ENCODE measurements around the gene CA6. TPM values are rescaled to one million over a fixed set of nuclear protein-coding genes. Genes with fewer than 3 reads are reported as not detected.
A peak's percentile ranks its signal among the peaks of the same experiment; 100 is the strongest.
"Not testable (repeated sequence)": the region's sequence is repeated elsewhere in the genome, so short reads cannot be mapped to it uniquely, and the experiment has no call there.

Gene CA6
- total RNA-seq, 2 experiments from 2014 or later: 0.27 TPM; not detected in 1

DNA sequence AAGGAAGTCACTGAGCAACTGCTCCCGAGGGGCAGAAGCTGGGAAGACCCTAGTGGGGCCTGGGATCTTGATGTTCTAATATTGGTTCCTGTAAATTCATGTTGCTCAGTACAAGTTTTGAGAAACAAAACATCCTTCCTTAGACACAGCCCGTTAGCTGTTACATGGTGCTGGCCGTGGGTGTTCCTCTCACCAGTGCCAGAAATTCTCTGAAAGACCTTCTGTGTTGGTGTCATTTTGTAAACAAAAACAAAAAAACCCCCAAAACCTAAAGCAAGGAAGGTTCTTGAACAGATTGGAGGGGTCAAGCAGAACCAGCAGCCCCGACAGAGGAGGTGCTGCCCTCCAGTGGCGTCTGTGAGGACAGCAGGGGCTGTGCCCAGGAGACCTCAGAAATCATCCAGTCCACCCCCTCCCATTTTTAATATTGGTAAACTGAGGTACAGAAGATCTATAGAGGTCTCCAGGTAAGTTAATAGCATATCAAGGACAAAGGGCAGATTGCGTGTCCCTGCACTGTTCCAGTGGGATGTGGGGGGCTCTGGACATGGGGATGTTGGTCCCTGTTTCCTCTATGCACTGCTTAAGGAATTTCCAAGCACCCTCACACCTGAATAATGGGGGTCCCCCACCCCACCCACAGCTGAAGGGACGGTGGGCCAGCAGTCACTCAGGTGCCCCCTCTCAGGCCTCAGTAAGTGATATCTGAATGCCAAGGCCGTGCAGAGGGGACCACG, 42.4 kb downstream of the CA6 start:
- intact Hi-C loops (cut with DNase I, micrococcal nuclease): loop anchor here (1.0 to 5.0 kb wide), 3 partner anchors 25 to 116 kb away; no protein-coding TSS in a partner anchor
- H3K4me1 Mint-ChIP-seq: peaks cover 18% of the 10 kb centered on the region
- ATAC-seq (peak; percentile 77), DNase-seq (peak; percentile 82)
- ChIA-PET POLR2A (interaction anchor here (1.5 kb wide), 1 partner anchor 121 kb away, joined by 4 read pairs; no protein-coding TSS in a partner anchor), CTCF (interaction anchor here (0.6 to 4.4 kb wide), 29 partner anchors 8 to 213 kb away, joined by 3 to 30 read pairs (median 4); no protein-coding TSS in a partner anchor)
- no peaks in the 10 kb centered on the region for H3K27me3 Mint-ChIP-seq
- peak overlapping the region; percentile 65 for H3K27ac Mint-ChIP-seq
- H3K4me3 Mint-ChIP-seq: no peak overlapping the region
- H3K9me3 Mint-ChIP-seq (ENCODE audit: low read depth): peaks cover 4% of the 10 kb centered on the region
- H3K36me3 Mint-ChIP-seq (ENCODE audit: low read depth): no peaks in the 10 kb centered on the region

DNA sequence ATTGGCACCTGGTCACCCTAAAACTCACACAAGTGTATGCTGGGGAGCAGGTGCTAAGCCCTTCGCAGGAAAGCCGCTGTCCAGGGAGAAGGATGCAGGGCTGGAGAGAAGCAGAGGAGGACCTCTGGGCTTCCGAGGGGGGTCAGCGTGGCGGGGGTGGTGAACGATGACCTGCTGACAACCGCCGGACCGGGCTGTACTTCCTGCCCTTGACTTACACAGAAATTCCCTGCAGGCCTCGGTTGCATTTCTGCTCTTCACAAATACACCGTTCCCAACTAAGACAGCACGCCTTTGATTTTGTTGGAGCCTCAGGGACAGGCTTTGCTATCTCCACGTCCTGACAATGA, 42.9 kb downstream of the CA6 start:
- DNase-seq (no peak), ATAC-seq (no peak)
- Mint-ChIP-seq H3K4me3 (no peak overlapping the region), H3K4me1 (peaks cover 18% of the 10 kb centered on the region), H3K9me3 (ENCODE audit: low read depth) (peaks cover 6% of the 10 kb centered on the region), H3K27ac (no peak overlapping the region), H3K36me3 (ENCODE audit: low read depth) (no peaks in the 10 kb centered on the region), H3K27me3 (no peaks in the 10 kb centered on the region)
- intact Hi-C loops (cut with DNase I, micrococcal nuclease): loop anchor here (1.0 to 5.0 kb wide), 3 partner anchors 26 to 116 kb away; no protein-coding TSS in a partner anchor
- CTCF ChIA-PET: interaction anchor here (0.5 to 4.4 kb wide), 15 partner anchors 12 to 213 kb away, joined by 3 to 30 read pairs (median 6); no protein-coding TSS in a partner anchor
- POLR2A ChIA-PET: interaction anchor here (0.6 kb wide), 1 partner anchor 133 kb away, joined by 3 read pairs; no protein-coding TSS in a partner anchor

DNA sequence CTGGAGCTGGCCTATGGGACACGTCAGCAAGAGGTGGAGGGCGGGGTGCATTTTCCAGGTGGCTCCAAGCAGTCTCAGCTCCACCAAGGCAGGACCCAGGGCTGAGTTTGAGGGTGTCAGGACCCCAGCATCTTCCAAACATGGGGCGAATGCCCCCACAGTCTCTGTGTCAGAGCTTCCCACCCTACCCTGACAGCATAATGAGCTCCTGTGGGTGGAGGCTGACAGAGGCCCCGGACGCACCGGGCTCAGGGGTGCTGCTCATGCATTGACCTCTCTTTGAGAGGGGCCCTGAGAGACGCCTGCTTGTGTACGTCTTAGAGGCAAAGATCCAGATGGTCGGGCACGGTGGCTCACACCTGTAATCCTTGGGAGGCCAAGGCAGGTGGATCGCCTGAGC, 43.4 kb downstream of the CA6 start:
- Mint-ChIP-seq H3K4me3 (no peak overlapping the region), H3K9me3 (ENCODE audit: low read depth) (peaks cover 6% of the 10 kb centered on the region), H3K27ac (no peak overlapping the region), H3K27me3 (no peaks in the 10 kb centered on the region), H3K36me3 (ENCODE audit: low read depth) (no peaks in the 10 kb centered on the region), H3K4me1 (peaks cover 18% of the 10 kb centered on the region)
- DNase-seq (no peak), ATAC-seq (no peak)
- intact Hi-C loops (cut with DNase I, micrococcal nuclease): loop anchor here (2.0 to 5.0 kb wide), 2 partner anchors 26 to 117 kb away; no protein-coding TSS in a partner anchor
- CTCF ChIA-PET: interaction anchor here (0.5 to 4.4 kb wide), 20 partner anchors 8 to 1726 kb away, joined by 3 to 30 read pairs (median 4); no protein-coding TSS in a partner anchor
- POLR2A ChIA-PET: interaction anchor here (0.6 kb wide), 1 partner anchor 133 kb away, joined by 3 read pairs; no protein-coding TSS in a partner anchor

DNA sequence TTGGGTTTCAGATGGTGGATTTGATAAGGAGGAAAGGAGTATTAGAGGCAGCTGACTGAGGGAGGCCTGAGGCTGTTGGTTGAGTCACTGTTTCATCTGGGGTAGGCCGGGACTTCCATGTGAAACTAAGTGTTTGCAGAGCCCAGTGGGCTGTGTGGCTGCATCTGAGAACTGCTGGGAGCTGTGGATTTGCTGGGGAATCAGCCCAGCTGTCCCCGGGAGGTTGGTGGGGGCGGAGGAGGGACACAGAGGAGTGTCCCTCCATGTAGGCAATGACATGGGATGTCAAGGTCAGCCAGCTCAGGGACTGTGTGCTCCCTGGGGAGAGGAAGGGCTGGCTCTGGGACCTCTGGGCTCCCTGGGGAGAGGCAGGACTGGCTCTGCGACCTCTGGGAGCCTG, 44.2 kb downstream of the CA6 start:
- no peaks in the 10 kb centered on the region for H3K27me3 Mint-ChIP-seq
- no peak overlapping the region for H3K4me3 Mint-ChIP-seq
- no peaks in the 10 kb centered on the region for H3K36me3 Mint-ChIP-seq (ENCODE audit: low read depth)
- peaks cover 6% of the 10 kb centered on the region for H3K9me3 Mint-ChIP-seq (ENCODE audit: low read depth)
- ChIA-PET POLR2A (interaction anchor here (1.3 kb wide), 1 partner anchor 15 kb away, joined by 4 read pairs; no protein-coding TSS in a partner anchor), CTCF (interaction anchor here (0.7 to 4.4 kb wide), 16 partner anchors 9 to 1725 kb away, joined by 3 to 30 read pairs (median 4); no protein-coding TSS in a partner anchor)
- DNase-seq: no peak
- peaks cover 18% of the 10 kb centered on the region for H3K4me1 Mint-ChIP-seq
- no peak overlapping the region for H3K27ac Mint-ChIP-seq
- no peak for ATAC-seq
- intact Hi-C loops (cut with DNase I, micrococcal nuclease): loop anchor here (2.0 to 5.0 kb wide), 2 partner anchors 27 to 118 kb away; no protein-coding TSS in a partner anchor

DNA sequence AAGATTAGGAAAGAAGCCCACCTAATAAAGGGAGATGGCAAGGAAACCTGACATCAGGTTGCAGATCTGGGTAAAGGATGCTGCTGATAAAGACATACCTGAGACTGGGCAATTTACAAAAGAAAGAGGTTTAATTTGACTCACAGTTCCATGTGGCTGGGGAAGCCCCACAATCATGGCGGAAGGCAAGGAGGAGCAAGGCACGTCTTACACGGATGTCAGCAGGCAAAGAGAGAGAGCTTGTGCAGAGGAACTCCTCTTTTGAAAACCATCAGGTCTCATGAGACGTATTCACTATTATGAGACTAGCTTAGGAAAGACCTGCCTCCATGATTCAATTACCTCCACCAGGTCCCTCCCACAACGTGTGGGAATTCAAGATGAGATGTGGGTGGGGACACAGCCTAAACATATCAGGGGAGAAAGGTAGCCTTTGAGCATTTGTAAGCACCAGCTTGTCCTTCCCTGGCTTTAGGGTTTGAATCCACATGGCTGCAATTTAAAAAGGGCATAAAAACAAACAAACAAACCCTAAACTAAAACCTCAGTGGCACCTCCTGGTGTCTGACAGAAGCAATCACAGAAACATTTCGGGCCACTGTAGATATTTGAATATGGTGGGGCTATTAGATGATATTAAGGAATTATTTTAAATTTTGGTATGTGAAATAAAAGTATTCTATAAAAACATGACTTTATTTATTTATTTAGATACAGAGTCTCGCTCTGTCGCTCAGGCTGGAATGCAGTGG, 47.4 kb downstream of the CA6 start:
- ChIA-PET POLR2A (no interaction called here), CTCF (interaction anchor here (0.6 to 1.2 kb wide), 3 partner anchors 10 to 76 kb away, joined by 3 to 4 read pairs (median 3); no protein-coding TSS in a partner anchor)
- H3K36me3 Mint-ChIP-seq (ENCODE audit: low read depth): no peaks in the 10 kb centered on the region
- no peak overlapping the region for H3K4me3 Mint-ChIP-seq
- DNase-seq: peak; percentile 34
- no peak overlapping the region for H3K27ac Mint-ChIP-seq
- peaks cover 4% of the 10 kb centered on the region for H3K4me1 Mint-ChIP-seq
- ATAC-seq: no peak
- intact Hi-C loops (cut with DNase I, micrococcal nuclease): no loop called here
- no peaks in the 10 kb centered on the region for H3K27me3 Mint-ChIP-seq
- H3K9me3 Mint-ChIP-seq (ENCODE audit: low read depth): peaks cover 6% of the 10 kb centered on the region

DNA sequence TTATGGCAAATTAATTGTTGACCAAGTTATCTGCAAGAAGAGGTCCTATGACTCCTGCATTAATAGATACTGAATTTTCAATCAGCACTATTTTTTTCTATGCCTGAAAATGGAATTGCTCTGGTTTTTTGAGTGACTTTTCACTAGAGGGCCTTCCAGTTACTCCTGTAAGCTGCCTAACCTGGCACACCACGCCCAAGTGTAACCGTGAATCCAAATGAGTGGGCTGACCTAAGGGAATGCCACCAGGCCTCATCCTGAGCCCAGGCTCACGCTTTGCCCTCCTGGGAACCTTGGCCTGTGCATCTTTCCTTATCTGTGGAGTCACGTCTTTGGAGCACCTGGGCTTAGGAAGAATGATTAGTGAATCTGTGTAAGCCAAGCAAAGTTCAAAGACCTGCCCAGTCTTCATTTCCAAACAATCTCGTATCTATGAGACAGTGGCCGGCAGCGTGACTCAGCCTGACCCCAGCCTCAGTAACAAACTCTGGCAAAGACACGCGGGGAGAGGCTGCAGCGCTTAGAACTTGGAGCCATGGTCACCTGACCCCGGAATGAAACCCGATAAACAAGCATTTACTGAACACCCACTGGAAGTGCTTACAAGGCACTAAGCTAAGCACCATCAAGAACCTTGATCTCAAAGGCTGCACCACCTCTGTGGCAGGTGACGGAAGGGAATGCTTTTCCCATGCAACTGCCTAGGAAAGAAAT, 48.5 kb downstream of the CA6 start:
- H3K4me3 Mint-ChIP-seq; H3K4me1 Mint-ChIP-seq; H3K9me3 Mint-ChIP-seq (ENCODE audit: low read depth); ATAC-seq; DNase-seq; intact Hi-C loops (cut with DNase I, micrococcal nuclease); H3K27ac Mint-ChIP-seq; POLR2A ChIA-PET; H3K36me3 Mint-ChIP-seq (ENCODE audit: low read depth); H3K27me3 Mint-ChIP-seq: not testable (repeated sequence)
- CTCF ChIA-PET: interaction anchor here (1.1 kb wide), 1 partner anchor 77 kb away, joined by 3 read pairs; no protein-coding TSS in a partner anchor

DNA sequence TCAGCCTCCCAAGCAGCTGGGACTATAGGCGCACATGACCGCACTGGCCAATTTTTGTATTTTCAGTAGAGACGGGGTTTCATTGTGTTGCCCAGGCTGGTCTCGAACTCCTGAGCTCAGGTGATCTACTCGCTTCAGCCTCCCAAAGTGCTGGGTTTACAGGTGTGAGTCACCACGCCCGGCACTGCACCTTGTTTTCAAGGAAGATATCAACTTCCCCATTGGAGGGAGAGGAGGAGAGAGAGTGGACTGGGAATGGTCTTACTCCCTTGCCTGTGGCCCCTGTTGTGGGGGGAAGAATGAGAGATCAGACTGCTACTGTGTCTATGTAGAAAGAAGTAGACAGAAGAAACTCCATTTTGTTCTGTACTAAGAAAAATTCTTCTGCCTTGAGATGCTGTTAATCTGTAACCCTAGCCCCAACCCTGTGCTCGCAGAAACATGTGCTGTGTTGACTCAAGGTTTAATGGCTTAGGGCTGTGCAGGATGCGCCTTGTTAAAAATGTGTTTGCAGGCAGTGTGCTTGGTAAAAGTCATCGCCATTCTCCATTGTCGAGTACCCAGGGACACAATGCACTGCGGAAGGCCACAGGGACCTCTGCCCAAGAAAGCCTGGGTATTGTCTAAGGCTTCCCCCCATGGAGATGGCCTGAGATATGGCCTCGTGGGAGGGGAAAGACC, 56.0 kb downstream of the CA6 start:
- H3K4me1 Mint-ChIP-seq; intact Hi-C loops (cut with DNase I, micrococcal nuclease); H3K27me3 Mint-ChIP-seq; POLR2A ChIA-PET; H3K9me3 Mint-ChIP-seq (ENCODE audit: low read depth); ATAC-seq; H3K27ac Mint-ChIP-seq; DNase-seq; H3K4me3 Mint-ChIP-seq; H3K36me3 Mint-ChIP-seq (ENCODE audit: low read depth): not testable (repeated sequence)
- CTCF ChIA-PET: interaction anchor here (1.0 kb wide), 1 partner anchor 13 kb away, joined by 3 read pairs; no protein-coding TSS in a partner anchor

DNA sequence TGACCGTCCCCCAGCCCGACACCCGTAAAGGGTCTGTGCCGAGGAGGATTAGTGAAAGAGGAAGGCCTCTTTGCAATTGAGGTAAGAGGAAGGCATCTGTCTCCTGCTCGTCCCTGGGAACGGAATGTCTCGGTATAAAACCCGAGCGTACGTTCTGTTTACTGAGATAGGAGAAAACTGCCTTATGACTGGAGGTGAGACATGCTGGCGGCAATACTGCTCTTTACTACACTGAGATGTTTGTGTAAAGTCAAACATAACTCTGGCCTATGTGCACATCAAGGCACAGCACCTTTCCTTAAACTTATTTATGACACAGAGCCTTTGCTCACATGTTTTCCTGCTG, 56.5 kb downstream of the CA6 start:
- POLR2A ChIA-PET: not testable (repeated sequence)

DNA sequence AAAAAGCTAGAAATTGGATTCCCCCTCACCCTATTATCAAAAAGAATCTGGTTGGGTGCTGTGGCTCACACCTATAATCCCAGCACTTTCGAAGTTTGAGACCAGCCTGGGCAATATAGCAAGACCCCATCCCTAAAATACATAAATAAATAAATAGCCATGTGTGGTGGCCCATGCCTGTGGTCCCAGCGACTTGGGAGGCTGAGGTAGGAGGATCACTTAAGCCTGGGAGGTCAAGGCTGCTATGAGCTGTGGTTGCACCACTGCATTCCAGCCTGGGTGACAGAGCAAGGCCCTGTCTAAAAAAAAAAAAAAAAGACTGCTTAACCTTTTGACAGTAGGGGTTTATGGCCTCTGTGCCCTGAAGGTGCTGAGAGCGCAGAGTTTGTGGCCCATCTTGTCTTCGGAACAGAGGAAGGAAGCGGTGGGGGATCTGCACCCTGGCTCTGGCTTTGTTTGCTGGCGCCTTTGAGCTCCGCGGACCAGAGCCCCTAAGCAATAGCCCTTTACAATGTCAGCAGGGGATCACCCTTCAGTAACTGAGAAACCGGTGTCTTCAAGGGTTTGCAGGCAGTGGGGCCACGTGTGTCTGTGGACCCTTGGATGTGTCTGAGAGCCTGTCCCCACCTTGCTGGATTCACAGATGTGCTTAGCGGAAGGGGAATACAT, 58.5 kb downstream of the CA6 start:
- ChIA-PET POLR2A (no interaction called here), CTCF (interaction anchor here (0.6 to 3.9 kb wide), 26 partner anchors 8 to 595 kb away, joined by 3 to 84 read pairs (median 6); no protein-coding TSS in a partner anchor)
- no peaks in the 10 kb centered on the region for H3K9me3 Mint-ChIP-seq (ENCODE audit: low read depth)
- ATAC-seq (no peak), DNase-seq (no peak)
- H3K4me1 Mint-ChIP-seq: no peaks in the 10 kb centered on the region
- H3K4me3 Mint-ChIP-seq: no peak overlapping the region
- H3K27ac Mint-ChIP-seq: no peak overlapping the region
- no peaks in the 10 kb centered on the region for H3K27me3 Mint-ChIP-seq
- H3K36me3 Mint-ChIP-seq (ENCODE audit: low read depth): no peaks in the 10 kb centered on the region
- intact Hi-C loops (cut with DNase I, micrococcal nuclease): no loop called here

More for the DNA sequence above, 56.5 kb downstream of the CA6 start:
- CTCF ChIA-PET: interaction anchor here (1.0 to 3.9 kb wide), 2 partner anchors 9 to 84 kb away, joined by 4 to 84 read pairs; no protein-coding TSS in a partner anchor
- intact Hi-C loops (cut with DNase I, micrococcal nuclease); H3K4me3 Mint-ChIP-seq; DNase-seq; H3K4me1 Mint-ChIP-seq; H3K9me3 Mint-ChIP-seq (ENCODE audit: low read depth); H3K27me3 Mint-ChIP-seq; H3K36me3 Mint-ChIP-seq (ENCODE audit: low read depth); H3K27ac Mint-ChIP-seq; ATAC-seq: not testable (repeated sequence)
